ENCODE data around the gene SDCBP2.

- TF ChIP-seq POLR2A (IDR thresholded peaks at IDR 0.05; ENCODE audit: low read depth, low read length): no peak
- no peak for TF ChIP-seq SMC3 (IDR thresholded peaks at IDR 0.05; ENCODE audit: low read depth, low read length)
- TF ChIP-seq, protein P1, sequence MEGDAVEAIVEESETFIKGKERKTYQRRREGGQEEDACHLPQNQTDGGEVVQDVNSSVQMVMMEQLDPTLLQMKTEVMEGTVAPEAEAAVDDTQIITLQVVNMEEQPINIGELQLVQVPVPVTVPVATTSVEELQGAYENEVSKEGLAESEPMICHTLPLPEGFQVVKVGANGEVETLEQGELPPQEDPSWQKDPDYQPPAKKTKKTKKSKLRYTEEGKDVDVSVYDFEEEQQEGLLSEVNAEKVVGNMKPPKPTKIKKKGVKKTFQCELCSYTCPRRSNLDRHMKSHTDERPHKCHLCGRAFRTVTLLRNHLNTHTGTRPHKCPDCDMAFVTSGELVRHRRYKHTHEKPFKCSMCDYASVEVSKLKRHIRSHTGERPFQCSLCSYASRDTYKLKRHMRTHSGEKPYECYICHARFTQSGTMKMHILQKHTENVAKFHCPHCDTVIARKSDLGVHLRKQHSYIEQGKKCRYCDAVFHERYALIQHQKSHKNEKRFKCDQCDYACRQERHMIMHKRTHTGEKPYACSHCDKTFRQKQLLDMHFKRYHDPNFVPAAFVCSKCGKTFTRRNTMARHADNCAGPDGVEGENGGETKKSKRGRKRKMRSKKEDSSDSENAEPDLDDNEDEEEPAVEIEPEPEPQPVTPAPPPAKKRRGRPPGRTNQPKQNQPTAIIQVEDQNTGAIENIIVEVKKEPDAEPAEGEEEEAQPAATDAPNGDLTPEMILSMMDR (conservative IDR thresholded peaks at IDR 0.05; ENCODE audit: low read depth, low read length): no peak
- no peak for TF ChIP-seq RAD21 (IDR thresholded peaks at IDR 0.05; ENCODE audit: low read length)
- TF ChIP-seq CEBPB (IDR thresholded peaks at IDR 0.05; ENCODE audit: low read depth, low read length): no peak
- TF ChIP-seq FOS (IDR thresholded peaks at IDR 0.05; ENCODE audit: low read depth, low read length): no peak
- TF ChIP-seq MAFK (IDR thresholded peaks at IDR 0.05; ENCODE audit: low read depth, low read length): no peak
- no peak for TF ChIP-seq RCOR1 (IDR thresholded peaks at IDR 0.05; ENCODE audit: insufficient replicate concordance, low read length)
Measured at GRCh38 chr20:1301031-1301529, 27.9 kb downstream of the SDCBP2 start.

Data from IMR-90 (cell line).